Glomerular endothelial cell (primary cell): ENCODE data around the gene TEAD1. TPM values are rescaled to one million over a fixed set of nuclear protein-coding genes. Genes with fewer than 3 reads are reported as not detected.
A peak's percentile ranks its signal among the peaks of the same experiment; 100 is the strongest.

ENCODE experiments used
- DNase-seq: peaks from one replicate; pipeline ENCODE4 v3.0.0-alpha.2; 2011; ENCODE audit warnings: low read depth, low spot score; ENCODE audit errors: extremely low read depth
- total RNA-seq: library from RNA; depleted of rRNA; stranded (reverse); fragments of >200 nt; gene quantifications from 2 replicates; pipeline ENCODE4 v1.2.3, GENCODE V29; 2015

TEAD1 gene
- total RNA-seq: 34.1 and 55.5 TPM in 2 replicates

DNA sequence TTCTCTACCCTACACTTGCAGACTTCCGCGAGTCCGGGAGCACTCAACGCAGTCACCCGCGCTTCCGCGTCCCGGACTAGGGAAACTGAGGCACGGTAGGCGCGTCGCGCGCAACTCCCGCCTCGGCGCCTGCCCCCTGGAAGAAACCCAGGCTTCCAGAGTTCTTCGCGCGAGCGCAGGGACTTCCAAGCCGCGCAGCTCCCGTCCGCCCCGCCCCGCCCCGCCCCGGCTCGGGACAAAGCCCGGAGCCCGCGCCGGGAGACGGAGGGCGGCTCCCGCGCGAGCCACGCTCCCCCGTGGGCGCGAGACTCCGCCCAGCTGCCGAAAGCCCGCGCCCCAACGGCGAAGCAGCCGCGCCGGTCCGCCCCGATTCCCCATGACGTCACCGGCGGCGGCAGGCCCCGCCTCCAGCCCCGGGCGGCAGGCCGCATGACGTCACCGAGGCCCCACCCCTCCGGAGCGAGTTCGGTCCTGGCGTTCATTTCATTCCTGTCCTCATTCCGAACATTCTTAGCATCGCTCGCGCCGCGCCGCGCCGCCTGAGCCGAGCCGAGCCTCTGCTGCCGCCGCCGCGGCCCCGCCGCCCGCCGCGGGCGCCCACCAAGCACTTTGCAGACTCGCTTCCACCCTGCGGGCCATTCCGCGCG is at the start of gene TEAD1:
Gene TEAD1 (plus strand): TSS at position 498 of the 647 bp plus-strand sequence.
- no peak for DNase-seq

GRCh38 chr11:12624595-12624994 is 49.6 kb upstream of the TEAD1 start:
- DNase-seq: no peak

GRCh38 chr11:12625438-12626071 is 48.7 kb upstream of the TEAD1 start:
- DNase-seq: no peak

DNA sequence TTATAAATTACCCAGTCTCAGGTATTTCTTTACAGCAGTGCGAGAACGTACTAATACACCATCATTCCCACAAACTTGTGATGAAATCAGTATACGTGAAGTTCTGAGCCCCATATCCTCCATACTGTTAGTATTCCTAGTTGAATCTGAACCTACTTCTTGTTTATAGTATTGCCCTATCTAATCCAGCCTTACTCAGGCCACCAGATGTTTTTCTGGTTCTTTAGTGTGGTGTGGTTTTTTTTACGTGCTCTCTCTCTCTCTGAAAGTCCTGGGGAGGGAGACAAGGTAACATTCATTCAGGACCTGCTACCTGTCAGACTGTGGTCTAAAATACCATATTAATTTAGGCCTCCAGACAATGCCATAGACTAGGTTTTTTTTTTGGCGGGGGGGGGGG is 47.6 kb upstream of the TEAD1 start:
- DNase-seq: no peak

DNA sequence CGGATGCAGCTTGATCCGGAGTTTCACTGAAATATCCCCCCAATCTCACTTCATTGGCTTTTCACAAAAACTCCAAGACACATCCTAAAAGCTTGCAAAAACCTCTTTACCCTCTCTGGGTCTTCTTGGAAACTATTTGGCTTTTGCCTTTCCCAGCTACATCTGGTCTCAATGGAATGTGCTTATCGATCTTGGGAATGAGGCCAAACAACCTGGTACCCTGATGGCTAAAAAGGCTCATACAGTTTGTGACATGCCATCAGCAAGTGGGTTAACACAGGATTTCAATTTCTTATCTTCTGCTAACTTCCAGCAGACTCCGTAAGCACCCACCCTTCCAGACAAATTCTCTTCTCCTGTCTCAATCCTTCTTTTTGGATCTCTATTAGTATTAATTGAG is 45.9 kb upstream of the TEAD1 start:
- no peak for DNase-seq

GRCh38 chr11:12629601-12630313 is 44.5 kb upstream of the TEAD1 start:
- DNase-seq: no peak

DNA sequence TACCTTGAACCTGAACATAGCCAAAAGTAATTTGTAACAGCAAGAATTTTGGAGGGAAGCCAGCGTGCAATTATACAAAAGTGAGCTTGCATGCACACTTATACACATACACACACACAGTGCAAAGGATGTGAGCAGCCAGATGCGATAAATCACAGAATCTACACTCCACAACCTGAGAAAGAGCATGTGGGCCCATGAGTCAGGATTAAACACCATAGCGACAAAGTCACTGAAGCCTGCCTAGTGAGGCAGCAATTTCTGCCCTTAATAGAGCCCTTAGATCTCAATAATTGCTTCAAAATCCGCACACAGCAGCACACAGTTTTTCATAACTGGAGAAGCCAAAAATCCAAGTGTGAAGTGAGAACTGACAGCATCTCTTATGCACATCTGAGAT is 42.6 kb upstream of the TEAD1 start:
- no peak for DNase-seq

DNA sequence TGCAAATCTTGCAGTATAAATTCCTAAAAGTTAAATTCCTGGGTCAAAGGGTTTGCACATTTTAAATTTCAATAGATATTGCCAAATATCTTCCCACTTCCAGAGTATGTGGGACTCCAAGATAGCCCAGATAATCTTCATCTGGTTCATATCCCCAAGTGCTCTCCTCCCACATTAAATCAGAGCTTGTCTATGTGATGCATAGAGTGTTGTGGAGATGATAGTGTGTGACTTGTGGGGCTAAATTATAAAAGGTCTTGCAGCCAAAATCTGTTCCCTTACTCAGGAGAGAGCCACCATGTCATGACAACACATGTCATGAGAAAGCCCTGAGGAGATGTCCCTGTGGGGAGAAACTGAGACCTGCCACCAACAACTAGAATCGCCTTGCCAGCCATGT is 39.9 kb upstream of the TEAD1 start:
- DNase-seq: no peak

DNA sequence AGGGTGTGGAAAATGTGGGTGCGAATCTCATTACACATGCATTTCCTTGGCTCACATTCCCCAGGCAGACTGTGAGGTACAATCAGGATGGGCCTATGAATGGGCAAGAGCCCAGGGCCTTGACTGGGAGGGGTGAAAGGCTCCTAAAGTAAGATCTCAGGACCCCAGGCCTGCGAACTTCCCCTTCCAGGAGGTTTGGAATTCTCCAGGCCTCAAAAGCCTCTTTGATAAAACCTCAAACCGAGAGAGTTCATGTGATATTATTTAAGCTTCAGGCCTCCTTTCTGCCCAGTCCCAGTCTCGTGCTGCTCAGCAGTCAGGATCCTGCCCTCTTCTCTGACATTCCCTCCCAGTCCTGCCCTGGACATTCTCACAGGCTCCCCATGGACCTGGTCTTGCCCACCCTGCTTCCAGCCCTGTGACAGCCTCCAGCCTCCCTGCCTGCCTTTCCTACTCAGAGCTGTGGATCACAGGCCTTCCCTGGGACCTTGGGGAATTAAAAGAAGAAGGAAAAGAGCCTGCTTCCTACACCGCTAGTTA is 37.3 kb upstream of the TEAD1 start:
- no peak for DNase-seq

DNA sequence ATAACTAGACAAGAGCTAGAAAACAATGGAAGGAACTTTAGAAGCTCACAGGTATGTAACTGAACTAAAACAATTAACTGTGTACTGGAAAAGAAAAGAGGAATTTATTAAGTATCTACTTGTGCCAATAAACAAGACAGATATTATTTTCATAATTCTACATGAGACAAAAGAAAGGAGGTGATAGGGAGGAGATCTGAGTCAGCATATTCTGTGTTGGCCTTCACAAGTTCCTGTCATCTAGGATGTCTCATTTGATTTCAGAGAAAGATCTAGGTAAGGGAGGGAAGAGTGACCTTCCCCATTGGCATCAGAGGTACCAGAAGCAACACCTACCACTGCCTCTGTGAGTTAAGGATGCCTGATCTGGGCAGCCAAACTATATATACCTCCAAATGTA is 34.8 kb upstream of the TEAD1 start:
- DNase-seq: no peak

DNA sequence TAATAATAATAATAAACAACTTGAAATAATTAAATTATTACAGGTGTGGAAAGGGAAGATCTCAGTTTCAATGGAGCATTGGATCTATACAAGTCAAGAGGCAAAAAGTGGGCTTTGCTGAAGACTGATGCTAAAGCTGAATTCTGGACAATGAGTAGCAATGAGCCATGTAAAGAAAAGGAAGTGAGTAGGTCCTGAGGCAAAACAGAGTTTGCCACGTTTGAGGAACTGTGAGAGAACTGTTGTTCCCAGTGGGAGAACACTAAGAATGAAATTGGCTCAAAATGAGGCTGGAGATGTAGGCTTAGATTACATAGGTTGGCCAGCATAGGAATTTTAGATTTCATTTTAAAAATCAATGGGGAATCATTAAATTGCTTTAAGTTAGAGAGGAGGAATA is 33.9 kb upstream of the TEAD1 start:
- no peak for DNase-seq

DNA sequence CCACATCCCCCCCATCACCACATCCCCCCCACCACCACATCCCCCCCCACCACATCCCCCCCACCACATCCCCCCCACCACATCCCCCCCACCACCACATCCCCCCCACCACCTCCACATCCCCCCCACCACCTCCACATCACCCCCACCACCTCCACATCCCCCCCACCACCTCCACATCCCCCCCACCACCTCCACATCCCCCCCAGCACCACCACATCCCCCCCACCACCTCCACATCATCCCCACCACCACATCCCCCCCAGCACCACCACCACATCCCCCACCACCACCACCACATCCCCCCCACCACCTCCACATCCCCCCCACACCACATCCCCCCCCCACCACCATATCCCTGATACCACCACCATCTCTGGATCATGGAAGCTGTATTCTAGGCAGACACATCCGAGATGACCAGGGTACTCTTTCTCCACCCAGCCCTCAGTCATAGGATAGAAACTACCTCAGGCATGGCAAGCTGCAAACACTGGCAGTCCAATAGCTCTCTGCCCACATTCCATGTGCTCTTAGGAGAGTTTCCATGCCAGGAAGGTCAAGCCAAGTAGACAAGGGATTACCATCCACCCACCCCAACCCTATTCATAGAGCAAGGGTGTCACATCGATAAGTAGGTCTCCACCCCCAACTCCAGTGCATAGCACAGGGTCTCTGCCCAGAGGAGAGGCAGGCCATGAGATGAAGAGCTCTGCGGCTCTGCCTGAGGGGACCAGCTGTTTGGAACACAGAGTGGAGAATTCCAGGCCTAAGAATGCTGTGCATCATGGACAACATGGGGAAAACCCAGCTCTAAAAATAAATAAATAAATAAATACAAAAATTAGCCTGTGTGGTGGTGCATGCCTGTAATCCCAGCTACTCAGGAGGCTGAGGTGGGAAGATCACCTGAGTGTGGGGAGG is 33.0 kb upstream of the TEAD1 start:
- no peak for DNase-seq

- peak; percentile 16 for DNase-seq
These were observed 32.2 kb upstream of the TEAD1 start for GRCh38 chr11:12642040-12642439.

GRCh38 chr11:12642806-12643428 is 31.3 kb upstream of the TEAD1 start:
- DNase-seq: no peak

DNA sequence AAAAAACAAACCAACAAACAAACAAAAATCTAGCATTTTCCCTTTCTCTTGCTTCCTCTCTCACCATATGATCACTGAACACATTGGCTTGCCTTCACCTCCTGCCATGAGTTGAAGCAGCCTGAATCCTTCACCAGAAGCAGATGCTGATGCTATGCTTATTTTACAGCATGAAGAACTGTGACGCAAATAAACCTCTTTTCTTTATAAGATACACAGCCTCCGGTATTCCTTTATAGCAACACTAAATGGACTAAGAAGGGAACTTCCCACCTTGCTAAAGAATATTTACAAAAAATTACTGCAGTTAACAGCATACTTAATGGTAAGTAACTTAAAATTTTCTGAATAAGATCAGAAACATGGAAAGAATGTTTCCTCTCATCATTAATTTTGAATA is 27.7 kb upstream of the TEAD1 start:
- no peak for DNase-seq

DNA sequence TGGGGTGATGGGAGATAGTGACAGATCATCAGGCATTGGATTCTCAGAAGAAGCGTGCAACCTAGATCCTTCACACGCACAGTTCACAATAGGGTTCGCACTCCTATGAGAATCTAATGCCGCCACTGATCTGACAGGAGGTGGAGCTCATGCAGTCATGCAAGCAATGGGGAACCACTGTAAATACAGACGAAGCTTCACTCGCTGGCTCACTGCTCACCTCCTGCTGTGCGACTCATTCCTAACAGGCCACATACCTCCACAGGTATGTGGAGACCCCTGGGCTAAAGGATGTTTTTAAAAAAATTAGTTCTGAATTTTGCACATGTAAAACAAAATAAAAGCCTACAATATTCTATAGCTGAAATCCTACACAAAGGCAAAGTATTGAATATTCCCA is 20.5 kb upstream of the TEAD1 start:
- no peak for DNase-seq

DNA sequence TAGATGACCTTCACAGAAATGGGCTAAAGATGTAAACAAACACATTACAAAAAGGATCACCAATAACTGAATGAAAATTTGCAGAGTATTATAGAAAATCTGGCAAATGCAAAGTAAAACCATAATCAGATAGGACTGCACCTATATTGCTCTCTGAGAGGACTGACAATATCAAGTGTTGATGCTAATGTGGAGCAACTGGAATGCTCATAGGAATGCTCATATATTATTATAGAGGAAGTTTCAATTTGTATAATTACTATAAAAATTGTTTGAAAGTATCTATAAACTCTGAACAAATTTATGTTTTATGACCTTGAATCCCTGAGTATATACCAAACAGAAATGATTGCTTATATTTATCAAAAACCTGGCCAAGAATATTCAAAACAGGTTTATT is 18.4 kb upstream of the TEAD1 start:
- DNase-seq: no peak

GRCh38 chr11:12657336-12657735 is 16.9 kb upstream of the TEAD1 start:
- no peak for DNase-seq

GRCh38 chr11:12657981-12658380 is 16.2 kb upstream of the TEAD1 start:
- no peak for DNase-seq

DNA sequence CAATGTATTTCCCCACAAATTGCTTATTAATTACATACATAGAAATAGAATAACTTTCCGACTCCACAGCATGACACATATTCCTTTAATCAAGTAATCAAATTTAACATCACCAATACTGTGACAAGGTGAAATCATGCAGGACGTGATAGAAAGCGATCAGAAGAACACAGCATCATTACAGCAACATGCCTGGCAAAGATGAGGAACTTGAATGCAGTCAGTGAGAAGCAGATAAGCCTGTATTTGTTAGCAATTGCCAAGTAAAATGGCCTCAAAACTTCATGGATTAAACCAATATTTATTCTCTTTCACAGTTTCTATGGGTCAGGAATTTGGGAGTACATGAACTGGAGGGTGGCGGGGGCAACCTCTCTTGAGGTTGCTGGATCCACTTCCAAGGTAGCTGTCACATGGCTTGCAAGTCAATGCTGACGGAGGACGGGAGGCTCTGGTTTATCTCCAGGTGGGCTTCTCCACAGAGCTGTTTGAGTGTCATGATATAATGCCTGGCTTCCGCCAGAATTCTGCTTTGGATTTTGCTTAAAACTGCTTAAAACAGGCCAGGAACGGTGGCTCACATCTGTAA is 12.0 kb upstream of the TEAD1 start:
- no peak for DNase-seq
